Measurements from ENCODE around the gene SLC8A2.

- no peak for TF ChIP-seq REST (IDR thresholded peaks at IDR 0.05; ENCODE audit: low read depth)
- no peak for TF ChIP-seq EGR1 (IDR thresholded peaks at IDR 0.05)
- TF ChIP-seq EP300 (IDR thresholded peaks at IDR 0.05; ENCODE audit: borderline replicate concordance): no peak
- no peak for TF ChIP-seq TEAD4 (IDR thresholded peaks at IDR 0.05)
- TF ChIP-seq CEBPB (IDR thresholded peaks at IDR 0.05): no peak
- TF ChIP-seq TAF1 (IDR thresholded peaks at IDR 0.05; ENCODE audit: low read depth): no peak
- no peak for TF ChIP-seq YY1 (IDR thresholded peaks at IDR 0.05; ENCODE audit: low read depth)
- no peak for TF ChIP-seq MAX (IDR thresholded peaks at IDR 0.05)
- TF ChIP-seq RAD21 (IDR thresholded peaks at IDR 0.05; ENCODE audit: low read depth): no peak
- no peak for TF ChIP-seq CREB1 (IDR thresholded peaks at IDR 0.05; ENCODE audit: low read depth)
- no peak for TF ChIP-seq TCF12 (IDR thresholded peaks at IDR 0.05; ENCODE audit: low read depth)
- no peak for TF ChIP-seq ZBTB7A (IDR thresholded peaks at IDR 0.05; ENCODE audit: low read depth)
Measured at GRCh38 chr19:47471381-47471732, 336 bp downstream of the SLC8A2 start.

Data from Ishikawa (cell line).